GM06990 (cell line): ENCODE results near the gene SELENBP1.

Experiments
- DNase-seq: peaks from one replicate; pipeline ENCODE4 v3.0.0-alpha.2; 2011; ENCODE audit not compliant: insufficient read length; ENCODE audit errors: extremely low read depth
- H3K27me3 ChIP-seq: replicated peaks from 2 replicates; pipeline ENCODE4 v1.6.0; 2011; ENCODE audit warnings: low read length; ENCODE audit not compliant: control insufficient read depth, insufficient read depth
- H3K36me3 ChIP-seq: 2 replicates; pipeline ENCODE4 v1.5.1; 2011; ENCODE audit warnings: low read length; ENCODE audit not compliant: control insufficient read depth, insufficient read depth
- H3K4me3 ChIP-seq: replicated peaks from 2 replicates; pipeline ENCODE4 v1.5.1; 2011; ENCODE audit warnings: low read depth, mild to moderate bottlenecking, control low read depth, low read length
- CTCF ChIP-seq: IDR thresholded peaks from 2 replicates; pipeline ENCODE4 v1.5.1; 2011; ENCODE audit warnings: low read length, control low read depth, mild to moderate bottlenecking, inconsistent platforms; ENCODE audit not compliant: insufficient read depth, poor library complexity, severe bottlenecking

Gene SELENBP1

GRCh38 chr1:151371370-151372057 lies 991 bp downstream of the SELENBP1 start:
- no peak for DNase-seq
- no peak overlapping the region for H3K4me3 ChIP-seq
- H3K27me3 ChIP-seq, result no peaks in the 10 kb centered on the region
- TF ChIP-seq CTCF, result no peak
- no peaks in the 10 kb centered on the region for H3K36me3 ChIP-seq

GRCh38 chr1:151370211-151370911 lies 2.1 kb downstream of the SELENBP1 start:
- no peak for DNase-seq
- TF ChIP-seq CTCF, result no peak
- H3K4me3 ChIP-seq, result no peak overlapping the region
- H3K36me3 ChIP-seq, result no peaks in the 10 kb centered on the region
- no peaks in the 10 kb centered on the region for H3K27me3 ChIP-seq

- H3K4me3 ChIP-seq, result no peak overlapping the region
- TF ChIP-seq CTCF, result no peak
- DNase-seq, result no peak
- H3K36me3 ChIP-seq, result no peaks in the 10 kb centered on the region
- no peaks in the 10 kb centered on the region for H3K27me3 ChIP-seq
Measured at GRCh38 chr1:151369621-151370048, 2.9 kb downstream of the SELENBP1 start.

- no peak for TF ChIP-seq CTCF
- no peak overlapping the region for H3K4me3 ChIP-seq
Measured at GRCh38 chr1:151369302-151369610, 3.2 kb downstream of the SELENBP1 start.

GRCh38 chr1:151368393-151369301 lies 3.9 kb downstream of the SELENBP1 start:
- H3K36me3 ChIP-seq, result no peaks in the 10 kb centered on the region
- DNase-seq, result no peak
- TF ChIP-seq CTCF, result no peak
- H3K4me3 ChIP-seq, result no peak overlapping the region
- H3K27me3 ChIP-seq, result no peaks in the 10 kb centered on the region

More at GRCh38 chr1:151369302-151369610, 3.2 kb downstream of the SELENBP1 start:
- Histone ChIP-seq H3K27me3 (no peaks in the 10 kb centered on the region), H3K36me3 (no peaks in the 10 kb centered on the region)
- no peak for DNase-seq
